PFSK-1 (cell line): ENCODE results near the gene MAPK8.

Source experiments
- FOXP2 ChIP-seq: optimal IDR thresholded peaks from 2 replicates; pipeline ENCODE3; 2011; ENCODE audit warnings: borderline replicate concordance, control low read depth, inconsistent platforms; ENCODE audit not compliant: insufficient read depth; ENCODE audit errors: extremely low read length, extremely low read depth
- POLR2AphosphoS5 ChIP-seq: IDR thresholded peaks from 2 replicates; pipeline ENCODE4 v1.6.1; 2012; ENCODE audit warnings: low read depth, mild to moderate bottlenecking, control low read depth, low read length, moderate library complexity
- SIN3A ChIP-seq: IDR thresholded peaks from 2 replicates; pipeline ENCODE4 v1.6.1; 2012; ENCODE audit warnings: mild to moderate bottlenecking, low read length, moderate library complexity, borderline replicate concordance; ENCODE audit not compliant: insufficient read depth
- TAF1 ChIP-seq: IDR thresholded peaks from 2 replicates; pipeline ENCODE4 v1.6.1; 2012; ENCODE audit warnings: low read length, control low read depth, borderline replicate concordance; ENCODE audit not compliant: insufficient read depth
- TF ChIP-seq, protein P1 (sequence below), 2 experiments: IDR thresholded peaks; 2 replicates each; pipeline versions ENCODE4 v1.6.1 to v1.8.0; 2011 to 2012; ENCODE audit warnings: low read depth in 2 of 2, low read length in 2 of 2, control low read depth in 1 of 2, inconsistent platforms in 1 of 2, mild to moderate bottlenecking in 1 of 2, moderate library complexity in 1 of 2; ENCODE audit not compliant: insufficient read depth in 1 of 2

The MAPK8 gene

DNA sequence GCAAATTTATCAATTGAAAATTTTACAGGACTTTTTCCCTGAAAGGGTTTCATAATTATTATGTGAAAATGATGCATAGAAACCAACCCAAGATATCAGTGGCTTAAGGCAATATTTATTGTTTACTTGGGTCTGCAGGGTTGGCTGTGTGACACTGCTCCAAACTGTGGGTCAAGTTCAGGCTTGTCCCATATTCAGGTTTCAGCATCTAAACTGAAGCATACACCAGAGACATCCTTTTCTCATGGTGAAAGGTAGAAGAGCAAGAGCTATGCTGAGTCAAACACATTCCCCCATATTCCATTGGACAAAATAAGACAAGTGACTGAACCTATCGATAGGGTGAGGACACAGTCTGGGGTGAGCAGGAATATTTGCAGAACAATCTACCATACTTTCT lies 110.9 kb downstream of the MAPK8 start:
- no peak for TF ChIP-seq POLR2AphosphoS5

DNA sequence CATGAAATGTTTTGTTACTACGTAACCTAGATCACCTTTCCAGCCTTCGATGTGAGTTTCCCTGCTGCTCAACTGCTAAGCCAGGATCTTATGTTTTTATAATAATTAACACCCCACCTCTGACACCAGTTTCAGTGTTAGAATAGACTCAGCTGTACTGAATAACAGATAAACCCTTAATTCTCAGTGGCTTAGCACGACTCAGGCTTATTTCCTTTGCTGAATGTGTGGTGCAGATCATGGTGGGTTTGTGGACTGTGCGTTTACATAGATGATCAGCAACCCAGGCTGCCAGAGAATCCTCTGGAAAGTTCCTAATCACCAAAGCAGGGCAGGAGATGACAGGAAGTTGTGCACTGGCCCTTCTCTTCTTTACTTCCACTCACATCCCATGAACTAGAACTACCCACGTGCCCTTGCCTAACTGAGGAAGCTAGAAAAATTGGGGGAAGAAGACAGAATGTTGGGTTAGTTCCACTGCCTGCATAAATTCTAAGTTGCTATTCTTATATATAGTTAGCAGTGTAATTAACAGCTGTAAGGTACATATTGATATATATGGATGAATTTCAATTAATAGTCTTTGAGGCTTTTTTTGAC lies 111.8 kb downstream of the MAPK8 start:
- no peak for TF ChIP-seq SIN3A
- TF ChIP-seq TAF1, result no peak
- TF ChIP-seq, protein P1, sequence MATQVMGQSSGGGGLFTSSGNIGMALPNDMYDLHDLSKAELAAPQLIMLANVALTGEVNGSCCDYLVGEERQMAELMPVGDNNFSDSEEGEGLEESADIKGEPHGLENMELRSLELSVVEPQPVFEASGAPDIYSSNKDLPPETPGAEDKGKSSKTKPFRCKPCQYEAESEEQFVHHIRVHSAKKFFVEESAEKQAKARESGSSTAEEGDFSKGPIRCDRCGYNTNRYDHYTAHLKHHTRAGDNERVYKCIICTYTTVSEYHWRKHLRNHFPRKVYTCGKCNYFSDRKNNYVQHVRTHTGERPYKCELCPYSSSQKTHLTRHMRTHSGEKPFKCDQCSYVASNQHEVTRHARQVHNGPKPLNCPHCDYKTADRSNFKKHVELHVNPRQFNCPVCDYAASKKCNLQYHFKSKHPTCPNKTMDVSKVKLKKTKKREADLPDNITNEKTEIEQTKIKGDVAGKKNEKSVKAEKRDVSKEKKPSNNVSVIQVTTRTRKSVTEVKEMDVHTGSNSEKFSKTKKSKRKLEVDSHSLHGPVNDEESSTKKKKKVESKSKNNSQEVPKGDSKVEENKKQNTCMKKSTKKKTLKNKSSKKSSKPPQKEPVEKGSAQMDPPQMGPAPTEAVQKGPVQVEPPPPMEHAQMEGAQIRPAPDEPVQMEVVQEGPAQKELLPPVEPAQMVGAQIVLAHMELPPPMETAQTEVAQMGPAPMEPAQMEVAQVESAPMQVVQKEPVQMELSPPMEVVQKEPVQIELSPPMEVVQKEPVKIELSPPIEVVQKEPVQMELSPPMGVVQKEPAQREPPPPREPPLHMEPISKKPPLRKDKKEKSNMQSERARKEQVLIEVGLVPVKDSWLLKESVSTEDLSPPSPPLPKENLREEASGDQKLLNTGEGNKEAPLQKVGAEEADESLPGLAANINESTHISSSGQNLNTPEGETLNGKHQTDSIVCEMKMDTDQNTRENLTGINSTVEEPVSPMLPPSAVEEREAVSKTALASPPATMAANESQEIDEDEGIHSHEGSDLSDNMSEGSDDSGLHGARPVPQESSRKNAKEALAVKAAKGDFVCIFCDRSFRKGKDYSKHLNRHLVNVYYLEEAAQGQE (IDR thresholded peaks at IDR 0.05; ENCODE audit: insufficient read depth in 1 of 2, low read depth in 2 of 2, low read length in 2 of 2), result no peak
- TF ChIP-seq FOXP2, result no peak
- no peak for TF ChIP-seq POLR2AphosphoS5

DNA sequence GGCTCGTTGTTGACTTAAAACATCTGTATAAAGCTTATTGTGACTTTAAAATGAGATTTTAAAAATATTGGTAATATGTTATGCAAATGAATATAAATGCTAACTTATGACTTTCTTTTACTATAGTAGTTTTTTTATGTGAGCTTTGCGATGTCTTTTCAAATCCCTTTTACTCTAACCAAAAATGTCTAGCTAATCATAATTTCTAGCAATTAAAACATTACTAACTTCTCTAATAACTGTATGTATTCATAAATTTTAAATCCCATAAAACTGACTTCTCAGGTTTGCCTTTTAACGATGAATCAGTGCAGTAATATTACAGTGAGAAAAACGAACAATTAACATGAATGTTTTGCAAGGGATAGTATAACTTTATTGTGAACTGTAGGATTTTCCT lies 113.2 kb downstream of the MAPK8 start:
- TF ChIP-seq FOXP2 (no peak), SIN3A (no peak), TAF1 (no peak), POLR2AphosphoS5 (no peak)
- TF ChIP-seq, protein P1 (IDR thresholded peaks at IDR 0.05; ENCODE audit: insufficient read depth in 1 of 2, low read depth in 2 of 2, low read length in 2 of 2), result no peak

DNA sequence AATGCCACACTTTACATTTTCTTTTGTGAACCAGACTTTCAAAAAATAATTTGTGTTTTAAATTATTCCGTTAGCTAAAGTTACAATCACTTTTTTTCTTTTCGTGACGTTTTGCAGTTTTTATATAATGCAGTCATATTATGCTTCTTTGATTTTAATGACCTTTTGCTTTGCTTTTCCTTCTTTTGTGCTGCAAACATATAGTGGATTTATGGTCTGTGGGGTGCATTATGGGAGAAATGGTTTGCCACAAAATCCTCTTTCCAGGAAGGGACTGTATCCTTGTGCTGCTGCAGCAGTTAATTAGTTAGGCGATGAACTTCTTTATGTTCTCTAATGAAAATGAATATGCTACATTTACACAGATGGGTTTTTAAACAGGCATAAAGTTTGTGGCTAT lies 117.4 kb downstream of the MAPK8 start:
- TF ChIP-seq, protein P1 (IDR thresholded peaks at IDR 0.05; ENCODE audit: insufficient read depth in 1 of 2, low read depth in 2 of 2, low read length in 2 of 2), result no peak
- TF ChIP-seq TAF1 (no peak), POLR2AphosphoS5 (no peak), SIN3A (no peak), FOXP2 (no peak)

DNA sequence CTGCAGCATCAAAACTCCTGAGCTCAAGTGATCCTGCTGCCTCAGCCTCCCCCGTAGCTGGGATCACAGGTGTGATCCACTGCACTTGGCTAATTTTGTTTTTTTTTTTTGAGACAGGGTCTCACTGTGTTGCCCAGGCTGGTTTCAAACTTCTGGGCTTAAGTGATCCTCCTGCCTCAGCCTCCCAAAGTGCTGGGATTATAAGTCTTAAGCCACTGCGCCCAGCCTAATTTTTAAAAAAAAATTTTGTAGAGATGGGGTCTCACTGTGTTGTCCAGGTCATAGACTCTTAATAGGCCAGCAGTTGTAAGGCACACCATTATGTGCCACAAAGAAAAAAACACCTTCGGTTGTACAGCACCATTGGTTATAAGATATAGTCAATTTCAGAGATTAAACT lies 122.4 kb downstream of the MAPK8 start:
- no peak for TF ChIP-seq POLR2AphosphoS5
- TF ChIP-seq TAF1, result no peak
- TF ChIP-seq, protein P1 (IDR thresholded peaks at IDR 0.05; ENCODE audit: insufficient read depth in 1 of 2, low read depth in 2 of 2, low read length in 2 of 2), result no peak
- TF ChIP-seq SIN3A, result no peak
- no peak for TF ChIP-seq FOXP2

DNA sequence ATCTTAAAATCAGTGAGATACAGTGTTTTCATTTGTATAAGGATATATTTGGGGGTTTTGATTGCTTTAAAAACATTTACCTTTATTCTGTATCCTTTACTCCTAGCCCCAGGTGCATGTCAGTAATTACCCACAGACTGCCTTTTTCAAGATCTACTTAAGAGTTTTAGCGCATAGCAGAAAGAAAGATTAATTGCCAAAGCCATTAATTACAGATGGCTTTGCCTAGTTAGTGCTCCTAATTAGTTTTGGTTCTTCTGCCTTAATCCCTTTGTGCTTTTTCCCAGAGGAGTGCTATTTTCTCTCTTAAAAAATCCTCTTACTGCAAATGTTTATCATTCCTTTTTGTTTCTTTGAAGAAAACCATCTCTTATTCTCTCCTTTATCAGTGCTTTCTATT lies 122.8 kb downstream of the MAPK8 start:
- TF ChIP-seq TAF1, result no peak
- TF ChIP-seq FOXP2, result no peak
- TF ChIP-seq, protein P1 (IDR thresholded peaks at IDR 0.05; ENCODE audit: insufficient read depth in 1 of 2, low read depth in 2 of 2, low read length in 2 of 2), result no peak
- TF ChIP-seq SIN3A, result no peak
- no peak for TF ChIP-seq POLR2AphosphoS5
